ENCODE measurements around the gene PPP4R1.

The PPP4R1 gene

GRCh38 chr18:9549405-9549804 lies 65.0 kb downstream of the PPP4R1 start:
- DNase-seq (ENCODE audit: low read depth in 2 of 2): no peak

DNA sequence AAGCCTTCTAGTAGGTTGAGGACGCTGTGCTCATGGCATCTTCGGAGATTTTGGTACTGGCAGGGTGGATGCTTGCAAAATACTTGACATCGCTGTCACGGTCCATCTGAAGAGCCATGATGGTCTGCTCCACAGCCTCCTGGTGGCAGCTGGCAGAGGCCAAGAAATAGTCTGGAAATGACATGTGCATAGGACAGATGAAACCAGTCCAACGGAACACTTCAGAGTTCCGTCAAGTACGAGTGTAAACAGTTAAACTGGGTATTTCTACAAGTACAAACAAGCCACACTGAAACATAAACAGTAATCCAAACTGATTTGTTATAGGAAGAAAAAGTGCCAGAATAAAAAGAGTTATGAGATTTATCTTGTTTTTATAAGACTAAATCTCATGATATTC lies 66.6 kb downstream of the PPP4R1 start:
- no peak for DNase-seq (ENCODE audit: low read depth in 2 of 2)

DNA sequence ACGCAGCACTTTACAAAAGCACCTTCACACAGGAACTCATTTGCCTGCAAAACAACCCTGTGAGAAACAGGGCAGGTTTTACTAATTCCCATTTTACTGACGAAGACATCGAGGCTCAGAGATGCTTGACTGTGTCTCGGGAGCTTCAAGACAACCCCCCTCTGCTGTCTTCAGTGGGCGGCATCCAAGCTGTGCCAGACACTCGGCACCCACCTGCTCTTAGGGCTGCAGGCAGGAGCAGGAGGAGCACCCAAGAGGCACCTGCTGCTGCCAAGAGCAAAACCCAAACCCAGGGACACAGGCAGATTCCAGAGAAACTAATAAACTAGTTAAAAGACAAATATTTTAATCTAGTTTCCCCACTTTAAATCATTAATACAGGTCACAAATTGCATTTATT lies 67.9 kb downstream of the PPP4R1 start:
- no peak for DNase-seq (ENCODE audit: low read depth in 2 of 2)

DNA sequence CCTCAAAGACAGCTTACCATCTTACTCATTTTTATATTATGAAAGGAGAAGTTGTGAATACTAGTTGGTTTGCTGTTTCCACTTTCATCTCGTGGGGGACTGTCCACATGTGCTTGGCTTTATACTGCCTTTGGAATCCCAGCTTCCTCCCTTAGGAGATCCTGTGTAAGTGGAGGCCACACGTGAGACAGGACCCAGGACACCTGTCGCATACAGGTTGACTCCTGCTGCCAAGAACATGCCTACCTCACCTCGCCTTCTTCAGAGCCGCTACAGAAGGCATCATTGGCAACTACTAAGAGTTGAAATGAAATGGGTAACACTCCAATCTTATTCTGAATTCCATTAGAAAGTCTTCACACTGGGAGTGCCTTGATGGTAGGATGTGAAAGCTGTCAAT lies 69.3 kb downstream of the PPP4R1 start:
- DNase-seq (ENCODE audit: low read depth in 2 of 2): no peak

GRCh38 chr18:9542924-9543323 lies 71.4 kb downstream of the PPP4R1 start:
- DNase-seq (ENCODE audit: low read depth in 2 of 2): no peak

DNA sequence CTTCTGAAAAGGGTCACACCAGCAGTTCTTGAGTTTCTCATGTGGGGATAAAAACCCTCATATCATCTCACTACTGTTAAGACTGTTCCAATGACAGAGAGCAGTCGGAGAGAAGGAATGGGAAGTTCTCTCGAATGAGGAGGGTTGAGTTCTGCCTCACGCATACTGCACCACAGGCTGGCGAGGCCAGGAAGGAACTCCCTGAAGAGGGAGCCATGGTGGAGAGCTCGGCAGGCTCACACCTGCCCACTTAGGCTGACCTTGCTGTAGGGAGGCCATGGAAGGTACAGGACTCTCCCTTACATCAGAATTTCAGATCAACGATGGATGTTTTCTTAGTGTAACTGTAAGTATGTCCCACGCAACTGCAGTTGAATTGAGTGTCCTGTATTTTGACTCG lies 74.4 kb downstream of the PPP4R1 start:
- DNase-seq (ENCODE audit: low read depth in 2 of 2): no peak

DNA sequence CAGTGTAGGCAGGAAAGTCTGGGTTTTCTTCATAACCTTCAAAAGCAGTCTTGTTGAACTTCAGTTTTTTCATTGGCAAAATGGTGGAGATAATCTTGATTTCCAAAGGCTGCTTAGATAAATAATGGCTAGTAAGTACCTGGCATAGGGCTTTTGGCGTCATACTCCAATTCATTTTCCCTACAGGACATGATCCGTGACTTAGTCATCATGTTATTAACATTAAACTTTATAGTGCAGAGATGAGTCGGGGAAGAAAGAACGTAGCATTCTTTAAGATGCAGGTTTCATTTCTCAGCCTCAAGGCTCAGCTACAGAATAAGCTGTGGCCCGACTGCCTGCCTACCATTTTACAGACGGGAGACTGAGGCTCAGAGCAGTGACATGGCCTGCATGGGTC lies 75.1 kb downstream of the PPP4R1 start:
- DNase-seq (ENCODE audit: low read depth in 2 of 2): no peak

GRCh38 chr18:9537677-9538076 lies 76.7 kb downstream of the PPP4R1 start:
- no peak for DNase-seq (ENCODE audit: low read depth in 2 of 2)

GRCh38 chr18:9536354-9537152 lies 77.8 kb downstream of the PPP4R1 start:
- DNase-seq (ENCODE audit: low read depth in 2 of 2): no peak

GRCh38 chr18:9535430-9535991 lies 78.8 kb downstream of the PPP4R1 start:
- DNase-seq (ENCODE audit: low read depth in 2 of 2): no peak

DNA sequence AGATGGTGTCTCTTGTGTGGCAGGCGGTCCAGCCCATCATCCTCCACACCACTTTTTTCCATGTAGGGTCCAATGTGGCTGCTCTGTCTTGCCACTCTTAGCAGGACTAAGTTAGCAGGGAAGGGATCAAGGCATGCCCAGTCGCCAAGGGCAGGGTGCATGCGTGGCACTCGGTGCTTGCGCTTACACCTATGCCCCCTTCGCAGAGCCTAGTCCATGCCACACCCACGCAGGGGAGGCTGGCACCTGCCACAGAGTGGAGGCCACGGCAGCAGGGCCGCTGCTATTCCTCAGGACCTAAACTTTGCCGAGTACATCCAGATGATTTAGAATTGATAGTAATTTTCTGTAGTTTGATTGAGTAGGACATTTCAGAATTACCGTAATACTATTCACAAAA lies 79.5 kb downstream of the PPP4R1 start:
- DNase-seq (ENCODE audit: low read depth in 2 of 2): no peak

- DNase-seq (ENCODE audit: low read depth in 2 of 2): no peak
Observed at GRCh38 chr18:9531791-9532410, 82.5 kb downstream of the PPP4R1 start.

- DNase-seq (ENCODE audit: low read depth in 2 of 2): no peak
Observed at GRCh38 chr18:9530226-9531009, 83.9 kb downstream of the PPP4R1 start.

DNA sequence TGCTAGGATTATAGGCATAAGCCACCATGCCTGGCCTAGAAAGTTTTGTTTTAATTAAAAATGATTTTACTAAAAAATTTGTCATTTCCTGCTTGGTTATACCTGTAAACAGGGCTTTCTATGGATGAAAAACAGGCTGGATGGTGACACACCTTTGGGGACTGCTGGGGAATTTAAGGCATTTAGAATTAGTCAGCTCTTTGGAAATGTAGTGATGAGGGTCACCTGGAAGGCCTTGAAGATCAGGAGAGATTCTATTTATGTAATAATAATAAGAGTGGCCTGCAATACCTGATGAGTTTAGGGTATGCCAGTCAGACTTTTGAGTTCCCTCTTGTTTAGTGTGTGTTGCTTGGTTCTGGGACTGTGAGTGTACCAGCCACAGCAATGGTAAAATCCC lies 87.9 kb downstream of the PPP4R1 start:
- DNase-seq (ENCODE audit: low read depth in 2 of 2): no peak

GRCh38 chr18:9522952-9523351 lies 91.4 kb downstream of the PPP4R1 start:
- no peak for DNase-seq (ENCODE audit: low read depth in 2 of 2)

- DNase-seq (ENCODE audit: low read depth in 2 of 2): no peak
Observed at GRCh38 chr18:9521770-9522169, 92.6 kb downstream of the PPP4R1 start.

DNA sequence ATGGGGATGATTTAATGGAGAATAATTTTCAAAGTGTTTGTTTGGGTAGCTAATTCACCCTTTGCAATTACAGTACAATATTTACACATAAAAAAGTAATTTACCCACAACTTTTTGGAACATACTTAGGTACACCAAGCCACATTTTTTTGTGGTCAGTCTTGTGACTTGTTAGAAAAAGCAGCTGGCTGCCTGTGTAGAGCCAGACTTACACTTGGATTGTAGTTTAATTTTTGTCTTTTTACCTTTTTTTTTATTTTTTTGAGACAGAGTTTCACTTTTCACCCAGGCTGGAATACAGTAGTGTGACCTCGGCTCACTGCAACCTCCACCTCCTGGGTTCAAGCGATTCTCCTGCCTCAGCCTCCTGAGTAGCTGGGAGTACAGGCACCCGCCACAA lies 93.7 kb downstream of the PPP4R1 start:
- DNase-seq (ENCODE audit: low read depth in 2 of 2): no peak

DNA sequence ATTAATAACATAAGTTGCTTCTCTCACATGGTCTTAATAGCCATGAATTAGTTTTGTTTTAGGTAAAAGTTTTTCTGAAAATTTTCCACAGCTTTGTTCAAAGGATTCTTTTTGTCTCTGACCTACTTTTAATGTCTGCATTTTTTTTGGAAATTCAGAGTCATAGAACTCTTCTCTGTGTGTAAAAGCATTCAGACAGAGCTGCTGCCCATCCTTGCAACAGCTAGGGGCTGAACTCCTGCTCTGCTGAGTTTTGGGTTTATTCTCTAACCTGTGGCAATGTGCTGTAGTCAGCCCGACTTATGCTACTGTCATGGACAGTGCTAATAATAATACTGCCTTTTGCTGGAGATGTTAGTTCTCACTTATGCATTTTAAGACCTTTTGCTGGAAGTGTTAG lies 95.0 kb downstream of the PPP4R1 start:
- DNase-seq (ENCODE audit: low read depth in 2 of 2): no peak

DNA sequence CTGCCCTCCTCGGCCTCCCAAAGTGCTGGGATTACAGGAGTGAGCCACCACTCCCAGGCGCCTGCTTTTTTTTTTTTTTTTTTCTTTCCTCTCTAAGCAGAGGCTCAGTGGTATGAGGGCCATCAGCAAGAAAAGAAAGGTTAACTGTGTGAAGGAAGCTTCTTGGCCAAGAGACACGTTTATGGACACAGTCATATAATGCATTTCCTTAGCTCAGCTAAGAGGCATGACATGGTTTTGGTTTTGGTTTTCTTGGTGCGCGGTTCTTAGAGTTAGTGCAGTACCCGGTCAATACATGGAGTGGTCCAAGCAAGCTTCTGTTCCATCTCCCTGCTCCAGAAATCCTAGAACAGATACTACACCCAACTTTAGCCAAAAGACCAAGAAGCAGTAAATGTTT lies 96.5 kb downstream of the PPP4R1 start:
- no peak for DNase-seq (ENCODE audit: low read depth in 2 of 2)

DNA sequence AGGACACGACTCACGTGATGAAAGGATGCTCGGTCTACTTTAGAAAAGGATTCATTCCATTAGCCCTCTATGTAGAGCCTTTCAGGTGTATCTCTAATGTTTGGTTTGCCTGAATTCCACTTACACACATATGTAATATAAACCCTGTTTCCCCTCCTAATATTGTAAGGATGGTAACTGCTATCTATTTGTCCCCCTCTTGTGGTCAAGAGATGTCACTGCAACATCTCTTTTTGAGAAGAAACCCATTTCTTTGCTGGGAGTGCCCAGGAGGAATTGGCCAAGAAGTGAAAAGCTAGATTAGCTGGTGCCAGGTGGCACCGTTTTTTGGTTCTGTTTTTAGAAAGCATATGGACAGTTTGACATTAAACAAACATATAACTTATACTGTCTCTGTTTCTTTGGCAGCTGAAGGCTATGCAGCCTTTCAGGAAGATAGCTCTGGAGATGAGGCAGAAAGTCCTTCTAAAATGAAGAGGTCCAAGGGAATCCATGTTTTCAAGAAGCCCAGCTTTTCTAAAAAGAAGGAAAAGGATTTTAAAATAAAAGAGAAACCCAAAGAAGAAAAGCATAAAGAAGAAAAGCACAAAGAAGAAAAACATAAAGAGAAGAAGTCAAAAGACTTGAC lies 97.8 kb downstream of the PPP4R1 start:
- DNase-seq (ENCODE audit: low read depth in 2 of 2): no peak

DNA sequence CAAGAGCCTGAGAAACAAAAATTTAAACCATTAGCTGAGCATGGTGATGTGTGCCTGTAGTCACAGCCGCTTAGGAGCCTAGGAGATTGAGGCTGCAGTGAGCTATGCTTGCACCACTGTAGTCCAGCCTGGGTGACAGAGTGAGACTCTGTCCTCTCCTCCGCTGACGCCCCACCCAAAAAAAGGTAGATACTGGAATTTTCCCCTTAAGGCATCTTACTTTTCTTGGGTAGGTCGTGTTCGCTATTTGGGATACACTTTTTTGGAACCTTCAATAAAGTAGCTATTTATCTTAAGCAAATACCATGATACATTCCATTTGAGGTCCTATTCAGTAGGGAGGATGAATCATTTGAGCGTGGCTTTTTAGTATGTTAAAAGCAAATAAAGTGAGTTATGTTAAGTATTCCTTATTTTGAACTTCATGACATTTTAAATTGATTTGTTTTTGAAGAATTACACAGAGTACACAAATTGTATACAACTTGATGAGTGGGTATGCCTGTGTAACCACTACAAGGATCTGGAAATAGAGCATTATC lies 100.3 kb downstream of the PPP4R1 start:
- no peak for DNase-seq (ENCODE audit: low read depth in 2 of 2)
